Transverse colon (tissue), 4 donors: Measurements from ENCODE around the gene AGAP1. TPM values are rescaled to one million over a fixed set of nuclear protein-coding genes. Genes with fewer than 3 reads are reported as not detected.

ENCODE experiments used
- DNase-seq: peaks from one replicate; pipeline ENCODE4 v3.0.0-alpha.2; 2019
- H3K27ac ChIP-seq, 4 donors: fragments of 200-600 bp; sonication (generic); 2 replicates each; pipeline ENCODE4 v1.5.1; 2016 to 2018; ENCODE audit warnings: inconsistent platforms in 4 of 4
- H3K27me3 ChIP-seq: fragments of 200-600 bp; sonication (generic); 2 replicates; pipeline ENCODE4 v1.5.1; 2017; ENCODE audit warnings: inconsistent platforms
- H3K36me3 ChIP-seq, 4 donors: fragments of 200-600 bp; sonication (generic); 2 replicates each; pipeline ENCODE4 v1.5.1; 2017 to 2019; ENCODE audit warnings: inconsistent platforms in 4 of 4
- H3K4me1 ChIP-seq, 4 donors: fragments of 200-600 bp; sonication (generic); 2 replicates each; pipeline ENCODE4 v1.5.1; 2017 to 2020; ENCODE audit warnings: inconsistent platforms in 4 of 4
- H3K4me3 ChIP-seq, 4 donors: fragments of 200-600 bp; sonication (generic); 1 replicate in 1 of 4; 2 replicates in 3 of 4; pipeline versions ENCODE4 v1.5.1 to v1.6.1; 2017 to 2019; ENCODE audit warnings: inconsistent platforms in 4 of 4
- H3K9me3 ChIP-seq, 2 donors: fragments of 200-600 bp; sonication (generic); 2 replicates each; pipeline ENCODE4 v1.5.1; 2017 to 2019; ENCODE audit warnings: inconsistent platforms in 2 of 2
- EP300 ChIP-seq: sonication (generic); formaldehyde crosslinking; IDR thresholded peaks from one replicate; pipeline ENCODE4 v1.6.1; 2017; ENCODE audit warnings: antibody characterized with exemption, low read depth
- POLR2A ChIP-seq: fragments of 450-650 bp; IDR thresholded peaks from one replicate; pipeline ENCODE4 v1.6.1; 2016; ENCODE audit warnings: antibody characterized with exemption, mild to moderate bottlenecking, moderate library complexity
- POLR2AphosphoS5 ChIP-seq, 3 donors: sonication (generic); formaldehyde crosslinking; IDR thresholded peaks; one replicate each; pipeline ENCODE4 v1.6.1; 2016; ENCODE audit warnings: antibody characterized with exemption in 3 of 3
- WGBS, 2 donors: methylation state at CpG; one replicate each; pipeline ENCODE4 v1.1.5; 2018; ENCODE audit warnings: low coverage in 1 of 2; 5-methylcytosine and 5-hydroxymethylcytosine counted together
- in situ Hi-C, 4 donors: fragments of 200-750 bp; cut with MboI; loops; one replicate each; pipeline versions ENCODE4 v1.15.0 to v1.15.1; 2017; ENCODE audit warnings: low sequenced_read_pairs in 3 of 4, low pct_ligation_motif_present in 1 of 4, low pct_unique_long_range_greater_than_20kb in 1 of 4
- intact Hi-C: fragments of 100-400 bp; cut with DNase I; formaldehyde crosslinking; loops from one replicate; pipeline ENCODE4 v1.15.1; 2023; ENCODE audit warnings: low total_unique reads
- total RNA-seq, 4 donors: library from RNA; depleted of rRNA; stranded (reverse); fragments of >200 nt; gene quantifications; one replicate each; pipeline ENCODE4 v1.1.0, GENCODE V29; 2016
- TF ChIP-seq, protein P1 (sequence below), 5 experiments: fragments of 200-600 bp in 3 of 5; fragments of 450-650 bp in 2 of 5; sonication (generic) in 3 of 5; IDR thresholded peaks; 1 replicate in 2 of 5; 2 replicates in 3 of 5; pipeline ENCODE4 v1.5.1; 2016 to 2017; ENCODE audit warnings: antibody characterized with exemption in 5 of 5, inconsistent platforms in 3 of 5, mild to moderate bottlenecking in 2 of 5, moderate library complexity in 1 of 5

The AGAP1 gene
- total RNA-seq, 4 donors from 2014 or later = 56.1 to 96.9 (median 71.2) TPM

DNA sequence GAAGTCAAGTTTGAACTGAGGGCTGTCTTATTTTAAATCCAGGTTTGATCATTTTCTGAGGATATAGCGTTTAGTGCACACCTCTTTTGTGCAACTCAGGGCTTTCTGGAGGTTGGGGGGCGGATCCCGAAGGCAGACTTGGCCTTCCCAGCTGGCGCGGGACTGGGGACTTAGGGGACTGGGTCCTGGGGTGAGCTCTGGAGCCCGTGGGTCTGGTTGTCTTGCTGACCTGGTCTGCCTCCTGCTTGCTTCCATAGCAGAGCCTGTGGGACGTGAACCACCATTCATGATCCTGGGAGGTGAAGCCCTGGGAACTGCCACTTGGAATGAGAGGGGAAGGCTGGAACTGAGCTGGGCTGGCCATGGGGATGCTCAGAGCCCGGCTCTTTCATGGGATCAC, 63.1 kb downstream of the AGAP1 start:
- 81 to 93% methylated on average over 3 to 8 of the region's 8 CpGs for WGBS, 2 donors
- Histone ChIP-seq H3K27me3 (no peaks in the 10 kb centered on the region), H3K4me1 (peaks cover 20 to 37% (median 32%) of the 10 kb centered on the region in 4 donors), H3K9me3 (no peaks in the 10 kb centered on the region), H3K4me3 (no peak overlapping the region), H3K36me3 (no peaks in the 10 kb centered on the region), H3K27ac (no peak overlapping the region)
- intact Hi-C loops (no loop called here), in situ Hi-C loops (no loop called here)
- TF ChIP-seq, protein P1, sequence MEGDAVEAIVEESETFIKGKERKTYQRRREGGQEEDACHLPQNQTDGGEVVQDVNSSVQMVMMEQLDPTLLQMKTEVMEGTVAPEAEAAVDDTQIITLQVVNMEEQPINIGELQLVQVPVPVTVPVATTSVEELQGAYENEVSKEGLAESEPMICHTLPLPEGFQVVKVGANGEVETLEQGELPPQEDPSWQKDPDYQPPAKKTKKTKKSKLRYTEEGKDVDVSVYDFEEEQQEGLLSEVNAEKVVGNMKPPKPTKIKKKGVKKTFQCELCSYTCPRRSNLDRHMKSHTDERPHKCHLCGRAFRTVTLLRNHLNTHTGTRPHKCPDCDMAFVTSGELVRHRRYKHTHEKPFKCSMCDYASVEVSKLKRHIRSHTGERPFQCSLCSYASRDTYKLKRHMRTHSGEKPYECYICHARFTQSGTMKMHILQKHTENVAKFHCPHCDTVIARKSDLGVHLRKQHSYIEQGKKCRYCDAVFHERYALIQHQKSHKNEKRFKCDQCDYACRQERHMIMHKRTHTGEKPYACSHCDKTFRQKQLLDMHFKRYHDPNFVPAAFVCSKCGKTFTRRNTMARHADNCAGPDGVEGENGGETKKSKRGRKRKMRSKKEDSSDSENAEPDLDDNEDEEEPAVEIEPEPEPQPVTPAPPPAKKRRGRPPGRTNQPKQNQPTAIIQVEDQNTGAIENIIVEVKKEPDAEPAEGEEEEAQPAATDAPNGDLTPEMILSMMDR (IDR thresholded peaks at IDR 0.05) = no peak
- TF ChIP-seq EP300 = no peak
- no peak for TF ChIP-seq POLR2A
- TF ChIP-seq POLR2AphosphoS5 (IDR thresholded peaks at IDR 0.05) = no peak
- DNase-seq = no peak

DNA sequence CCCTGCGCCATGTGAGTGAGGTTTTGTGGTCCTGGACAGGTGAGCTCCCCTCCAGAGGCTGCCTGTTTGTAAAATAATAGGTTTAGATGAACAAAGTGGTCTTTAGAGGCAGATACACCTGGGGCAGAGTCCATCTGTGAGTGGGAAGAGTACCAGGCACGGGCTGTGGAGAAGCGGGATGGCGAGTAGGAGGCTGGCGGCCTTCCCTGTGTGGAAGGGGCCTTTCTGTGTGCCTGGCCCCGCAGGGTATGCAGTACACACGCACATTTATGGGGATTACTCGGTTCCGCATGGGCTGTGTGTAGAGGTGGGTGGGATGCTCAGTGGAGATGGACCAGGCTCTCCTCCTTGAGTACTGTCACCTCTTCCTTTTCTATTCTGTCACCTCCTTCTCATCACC, 64.1 kb downstream of the AGAP1 start:
- Histone ChIP-seq H3K36me3 (no peaks in the 10 kb centered on the region), H3K4me1 (peaks cover 17 to 37% (median 32%) of the 10 kb centered on the region in 4 donors), H3K27me3 (no peaks in the 10 kb centered on the region), H3K9me3 (no peaks in the 10 kb centered on the region), H3K4me3 (no peak overlapping the region), H3K27ac (no peak overlapping the region)
- WGBS, 2 donors = 89 to 100% methylated on average over 3 to 9 of the region's 9 CpGs
- no peak for DNase-seq
- intact Hi-C loops (no loop called here), in situ Hi-C loops (no loop called here)
- TF ChIP-seq, protein P1 (IDR thresholded peaks at IDR 0.05) = no peak
- TF ChIP-seq POLR2A = no peak
- TF ChIP-seq POLR2AphosphoS5 (IDR thresholded peaks at IDR 0.05) = no peak
- TF ChIP-seq EP300 = no peak

DNA sequence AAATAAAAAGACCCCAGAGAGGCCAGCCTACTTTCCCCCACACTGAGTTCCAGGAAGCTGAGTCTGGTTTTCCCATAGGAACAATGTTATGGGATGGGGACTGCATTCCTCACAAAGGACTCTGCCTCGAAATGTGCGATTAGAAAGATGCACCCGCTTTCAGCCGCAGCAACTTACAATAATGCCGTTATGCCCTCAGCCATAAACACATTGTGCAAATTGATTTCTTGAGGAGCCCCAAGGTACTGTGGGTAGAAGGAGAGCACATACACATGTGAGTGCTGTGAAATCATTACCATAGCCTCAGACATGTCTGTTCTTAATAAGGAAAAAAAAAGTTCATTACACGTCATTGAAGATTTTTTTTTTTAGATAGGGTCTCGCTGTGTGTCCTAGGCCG, 64.7 kb downstream of the AGAP1 start:
- no peak for DNase-seq
- H3K27ac ChIP-seq = no peak overlapping the region
- H3K9me3 ChIP-seq = no peaks in the 10 kb centered on the region
- intact Hi-C loops = no loop called here
- no peak for TF ChIP-seq POLR2AphosphoS5 (IDR thresholded peaks at IDR 0.05)
- TF ChIP-seq, protein P1 (IDR thresholded peaks at IDR 0.05) = no peak
- TF ChIP-seq EP300 = no peak
- no peak for TF ChIP-seq POLR2A
- peaks cover 21 to 37% (median 34%) of the 10 kb centered on the region in 4 donors for H3K4me1 ChIP-seq
- no peaks in the 10 kb centered on the region for H3K27me3 ChIP-seq
- no peak overlapping the region for H3K4me3 ChIP-seq
- in situ Hi-C loops = no loop called here
- H3K36me3 ChIP-seq = no peaks in the 10 kb centered on the region
- 63 to 91% methylated on average over 2 to 8 of the region's 8 CpGs for WGBS, 2 donors

DNA sequence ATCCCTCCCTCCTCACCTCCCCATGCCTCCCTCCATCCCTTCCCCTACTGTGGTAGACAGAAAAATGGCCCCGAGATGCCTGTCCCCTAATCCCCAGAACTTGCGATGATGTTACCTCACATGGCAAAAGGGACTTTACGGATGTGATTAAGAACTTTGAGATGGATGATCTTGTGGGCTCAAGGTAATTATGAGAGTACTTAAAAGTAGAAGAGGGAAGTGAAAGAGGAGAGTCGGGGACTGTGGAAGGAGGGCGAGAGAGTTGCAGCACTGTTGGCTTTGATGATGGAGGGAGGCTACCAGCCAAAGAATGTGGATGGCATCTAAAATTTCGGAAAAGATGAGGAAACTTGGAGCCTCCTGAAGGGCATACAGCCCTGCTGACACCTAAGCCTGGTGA, 66.5 kb downstream of the AGAP1 start:
- H3K4me3 ChIP-seq = no peak overlapping the region
- no peak for TF ChIP-seq EP300
- TF ChIP-seq POLR2A = no peak
- TF ChIP-seq, protein P1 (IDR thresholded peaks at IDR 0.05) = no peak
- TF ChIP-seq POLR2AphosphoS5 (IDR thresholded peaks at IDR 0.05) = no peak
- H3K36me3 ChIP-seq = no peaks in the 10 kb centered on the region
- no peaks in the 10 kb centered on the region for H3K27me3 ChIP-seq
- no peaks in the 10 kb centered on the region for H3K9me3 ChIP-seq
- WGBS, 2 donors = 77 to 94% methylated on average over 6 of the region's 6 CpGs
- in situ Hi-C loops (no loop called here), intact Hi-C loops (no loop called here)
- no peak overlapping the region for H3K27ac ChIP-seq
- H3K4me1 ChIP-seq = peaks cover 19 to 39% (median 33%) of the 10 kb centered on the region in 4 donors
- DNase-seq = no peak
